Peyer's patch (tissue), 4 donors: ENCODE data around the gene LITAFD. TPM values are rescaled to one million over a fixed set of nuclear protein-coding genes. Genes with fewer than 3 reads are reported as not detected.

Experiments
- DNase-seq, 3 donors: peaks; one replicate each; pipeline ENCODE4 v3.0.0-alpha.2; 2017 to 2019
- H3K27ac ChIP-seq, 4 donors: fragments of 200-600 bp; sonication (generic); one replicate each; pipeline ENCODE4 v1.5.1; 2016 to 2019
- H3K27me3 ChIP-seq, 2 donors: fragments of 200-600 bp; sonication (generic); one replicate each; pipeline ENCODE4 v1.5.1; 2019
- H3K36me3 ChIP-seq, 3 donors: fragments of 200-600 bp; sonication (generic); one replicate each; pipeline ENCODE4 v1.5.1; 2016 to 2019
- H3K4me1 ChIP-seq, 4 donors: fragments of 200-600 bp; sonication (generic); one replicate each; pipeline ENCODE4 v1.5.1; 2016 to 2019
- H3K4me3 ChIP-seq, 4 donors: fragments of 200-600 bp; sonication (generic); 1 replicate in 3 of 4; 2 replicates in 1 of 4; pipeline ENCODE4 v1.5.1; 2016 to 2019; ENCODE audit warnings: mild to moderate bottlenecking in 1 of 4
- H3K9me3 ChIP-seq, 4 donors: fragments of 200-600 bp; sonication (generic); one replicate each; pipeline ENCODE4 v1.5.1; 2016 to 2019; ENCODE audit warnings: mild to moderate bottlenecking in 1 of 4
- CTCF ChIP-seq, 6 experiments: fragments of 450-650 bp in 4 of 6; fragments of 200-600 bp in 2 of 6; sonication (generic) in 1 of 6; IDR thresholded peaks; one replicate each; pipeline ENCODE4 v1.5.1; 2017 to 2019; ENCODE audit warnings: antibody characterized with exemption in 6 of 6, mild to moderate bottlenecking in 3 of 6, moderate library complexity in 1 of 6
- POLR2A ChIP-seq, 2 donors: fragments of 450-650 bp; IDR thresholded peaks; one replicate each; pipeline ENCODE4 v1.5.1; 2017; ENCODE audit warnings: antibody characterized with exemption in 2 of 2, mild to moderate bottlenecking in 2 of 2, moderate library complexity in 2 of 2
- total RNA-seq, 4 donors: library from RNA; depleted of rRNA; stranded (reverse); fragments of >200 nt; gene quantifications; one replicate each; pipeline ENCODE4 v1.1.0, GENCODE V29; 2016

LITAFD gene
- total RNA-seq, 4 donors from 2014 or later: not detected

GRCh38 chr16:8924214-8924613 is 42.1 kb downstream of the LITAFD start:
- no peak for TF ChIP-seq POLR2A (IDR thresholded peaks at IDR 0.05)
- TF ChIP-seq CTCF (IDR thresholded peaks at IDR 0.05): no peak
- no peak overlapping the region for H3K4me3 ChIP-seq
- H3K36me3 ChIP-seq: peaks cover 0 to 47% (median 0%) of the 10 kb centered on the region in 3 donors
- no peaks in the 10 kb centered on the region for H3K27me3 ChIP-seq
- H3K9me3 ChIP-seq: no peaks in the 10 kb centered on the region
- peaks cover 0 to 38% (median 1%) of the 10 kb centered on the region in 4 donors for H3K4me1 ChIP-seq
- peak overlapping the region in 2 of 4 donors; percentile 37 to 67 for H3K27ac ChIP-seq
- peak in 2 of 3 donors; percentile 73 to 75 for DNase-seq

- peaks cover 0 to 38% (median 1%) of the 10 kb centered on the region in 4 donors for H3K4me1 ChIP-seq
- TF ChIP-seq POLR2A (IDR thresholded peaks at IDR 0.05) (no peak), CTCF (IDR thresholded peaks at IDR 0.05) (no peak)
- H3K4me3 ChIP-seq: no peak overlapping the region
- no peaks in the 10 kb centered on the region for H3K27me3 ChIP-seq
- no peaks in the 10 kb centered on the region for H3K9me3 ChIP-seq
- peaks cover 0 to 44% (median 0%) of the 10 kb centered on the region in 3 donors for H3K36me3 ChIP-seq
- no peak overlapping the region for H3K27ac ChIP-seq
- DNase-seq: no peak
Measured at GRCh38 chr16:8925455-8925854, 43.3 kb downstream of the LITAFD start.

- Histone ChIP-seq H3K27me3 (no peaks in the 10 kb centered on the region), H3K27ac (peak overlapping the region in 2 of 4 donors; percentile 25 to 51), H3K4me3 (no peak overlapping the region), H3K36me3 (peaks cover 0 to 33% (median 0%) of the 10 kb centered on the region in 3 donors), H3K4me1 (peaks cover 0 to 38% (median 1%) of the 10 kb centered on the region in 4 donors), H3K9me3 (no peaks in the 10 kb centered on the region)
- TF ChIP-seq POLR2A (IDR thresholded peaks at IDR 0.05): peak in 1 of 2 donors; percentile 12
- no peak for TF ChIP-seq CTCF (IDR thresholded peaks at IDR 0.05)
- DNase-seq: peak in 2 of 3 donors; percentile 68 to 70
Measured at GRCh38 chr16:8926827-8927226, 44.7 kb downstream of the LITAFD start.

- no peak overlapping the region for H3K4me3 ChIP-seq
- TF ChIP-seq POLR2A (IDR thresholded peaks at IDR 0.05) (no peak), CTCF (IDR thresholded peaks at IDR 0.05) (no peak)
- H3K4me1 ChIP-seq: peaks cover 0 to 37% (median 1%) of the 10 kb centered on the region in 4 donors
- no peaks in the 10 kb centered on the region for H3K27me3 ChIP-seq
- no peak for DNase-seq
- H3K36me3 ChIP-seq: peaks cover 0 to 21% (median 0%) of the 10 kb centered on the region in 3 donors
- H3K27ac ChIP-seq: no peak overlapping the region
- no peaks in the 10 kb centered on the region for H3K9me3 ChIP-seq
Measured at GRCh38 chr16:8928467-8928957, 46.4 kb downstream of the LITAFD start.

- H3K27ac ChIP-seq: no peak overlapping the region
- no peaks in the 10 kb centered on the region for H3K27me3 ChIP-seq
- no peak for TF ChIP-seq POLR2A (IDR thresholded peaks at IDR 0.05)
- no peak for TF ChIP-seq CTCF (IDR thresholded peaks at IDR 0.05)
- H3K4me3 ChIP-seq: no peak overlapping the region
- H3K4me1 ChIP-seq: peaks cover 0 to 30% (median 1%) of the 10 kb centered on the region in 4 donors
- no peak for DNase-seq
- H3K36me3 ChIP-seq: peaks cover 0 to 21% (median 0%) of the 10 kb centered on the region in 3 donors
- no peaks in the 10 kb centered on the region for H3K9me3 ChIP-seq
Measured at GRCh38 chr16:8929086-8929748, 47.1 kb downstream of the LITAFD start.
